Measurements from ENCODE around the gene SMIM5.

- TF ChIP-seq POLR2A (IDR thresholded peaks at IDR 0.05) (no peak), CTCF (IDR thresholded peaks at IDR 0.05) (no peak)
Measured at GRCh38 chr17:75629157-75629556, 4.1 kb upstream of the SMIM5 start.
